ENCODE results near the gene GTF2IRD1.
"Not testable (repeated sequence)": the region's sequence is repeated elsewhere in the genome, so short reads cannot be mapped to it uniquely, and the experiment has no call there.

The GTF2IRD1 gene

DNA sequence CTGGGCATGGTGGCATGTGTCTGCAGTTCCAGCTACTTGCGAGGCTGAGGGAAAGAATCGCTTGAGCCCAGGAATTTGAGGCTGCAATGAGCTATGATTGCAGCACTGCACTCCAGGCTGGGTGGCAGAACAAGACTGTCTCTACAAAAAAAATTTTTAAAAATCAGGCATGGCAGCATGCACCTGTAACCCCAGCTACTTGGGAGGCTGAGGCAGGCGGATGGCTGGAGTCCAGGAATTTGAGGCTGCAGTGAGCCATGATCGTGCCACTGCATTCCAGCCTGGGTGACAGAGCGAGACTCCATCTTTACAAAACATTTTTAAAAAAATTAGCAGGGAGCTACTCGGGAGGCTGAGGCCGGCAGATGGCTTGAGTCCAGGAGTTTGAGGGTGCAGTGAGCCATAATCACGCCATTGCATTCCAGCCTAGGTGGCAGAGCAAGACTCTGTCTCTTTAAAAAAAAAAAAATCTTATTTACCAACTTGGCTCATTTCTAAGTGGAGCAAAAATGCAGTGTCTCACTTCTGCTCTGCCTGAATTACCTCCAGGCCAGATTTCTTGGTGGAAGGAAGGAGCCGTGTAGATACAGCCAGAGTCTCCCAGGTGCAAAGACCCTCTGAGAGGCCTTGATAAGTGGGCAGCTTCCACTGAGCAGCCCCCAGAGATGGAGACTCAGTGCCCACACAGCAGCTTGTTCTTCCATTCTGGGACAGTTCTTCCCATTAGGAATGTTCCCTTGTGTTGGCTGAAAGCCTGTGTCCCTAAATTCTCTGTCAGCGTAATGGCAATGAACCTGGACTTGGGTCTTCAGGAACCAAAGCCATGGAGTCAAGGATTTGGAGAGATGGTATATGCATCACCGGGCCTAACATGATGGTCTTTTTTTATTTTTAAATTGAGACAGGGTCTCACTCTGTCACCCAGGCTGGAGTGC is 30.0 kb downstream of the GTF2IRD1 start:
- Histone ChIP-seq H3K27ac (peak overlapping the region in 14 of 21 experiments; percentile 4 to 96 (median 47)), H3K4me3 (no peak overlapping the region)

DNA sequence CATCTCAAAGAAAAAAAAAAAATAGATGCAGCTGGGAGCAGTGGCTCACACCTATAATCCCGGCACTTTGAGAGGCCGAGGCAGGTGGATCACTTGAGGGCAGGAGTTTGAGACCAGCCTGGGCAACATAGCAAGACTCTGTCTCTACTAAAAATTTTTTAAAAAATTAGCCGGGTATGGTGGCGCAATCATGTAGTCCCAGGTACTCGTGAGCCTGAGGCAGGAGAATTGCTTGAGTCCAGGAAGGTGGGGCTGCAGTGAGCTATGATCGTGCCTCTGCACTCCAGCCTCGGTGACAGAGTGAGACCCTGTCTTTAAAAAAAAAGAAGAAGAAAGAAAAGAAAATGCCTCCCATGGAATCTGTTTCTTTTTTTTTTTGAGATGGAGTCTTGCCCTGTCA is 31.9 kb downstream of the GTF2IRD1 start:
- H3K27ac ChIP-seq, result peak overlapping the region in 1 of 21 experiments; percentile 37

GRCh38 chr7:74488518-74489030 is 34.9 kb downstream of the GTF2IRD1 start:
- not testable (repeated sequence) for H3K4me3 ChIP-seq, H3K27ac ChIP-seq

More for the DNA sequence above, 31.9 kb downstream of the GTF2IRD1 start:
- H3K4me3 ChIP-seq, result no peak overlapping the region

DNA sequence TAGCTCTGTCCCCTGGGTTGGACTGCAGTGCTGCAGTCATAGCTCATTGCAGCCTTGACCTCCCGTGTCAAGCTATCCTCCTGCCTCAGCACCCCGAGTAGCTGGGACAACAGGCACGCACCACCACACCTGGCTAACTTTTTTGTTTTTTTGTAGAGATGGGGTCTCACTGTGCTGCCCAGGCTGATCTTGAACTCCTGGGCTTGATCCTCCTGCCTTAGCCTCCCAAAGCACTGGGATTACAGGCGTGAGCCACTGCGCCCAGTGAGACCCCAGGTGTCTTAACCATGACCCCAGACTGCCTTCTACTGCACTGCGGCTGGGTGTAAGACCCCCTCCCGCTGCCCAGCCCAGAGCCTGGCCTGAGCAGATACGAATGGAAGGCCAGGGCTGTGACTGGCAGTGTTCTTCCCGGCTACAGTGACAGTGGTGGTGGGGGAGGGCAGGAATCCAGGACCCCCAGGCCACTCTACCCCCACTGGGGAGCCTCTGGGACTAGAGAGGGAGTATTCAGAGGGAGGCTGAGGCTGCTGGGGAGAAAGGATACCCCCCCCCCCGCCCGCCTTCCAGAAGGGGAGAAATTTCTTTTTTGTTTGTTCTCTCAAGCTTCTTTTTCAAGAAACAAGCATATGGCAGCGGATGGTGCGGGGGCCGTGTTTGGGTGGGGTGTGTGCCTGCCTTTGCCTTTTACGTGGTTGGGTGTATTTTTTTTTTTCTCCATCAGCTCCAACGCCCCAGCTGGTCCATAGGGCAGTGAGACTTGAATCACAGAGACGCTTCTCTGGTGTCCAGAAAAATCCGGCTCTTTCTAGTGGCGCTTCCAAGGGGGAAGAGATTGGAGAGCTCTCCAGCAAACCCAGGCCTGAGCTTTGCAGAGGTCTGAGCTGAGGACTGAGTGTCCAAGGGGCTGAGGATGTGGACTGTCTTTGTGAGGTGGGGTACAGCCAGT is 36.6 kb downstream of the GTF2IRD1 start:
- Histone ChIP-seq H3K27ac (no peak overlapping the region), H3K4me3 (no peak overlapping the region)

DNA sequence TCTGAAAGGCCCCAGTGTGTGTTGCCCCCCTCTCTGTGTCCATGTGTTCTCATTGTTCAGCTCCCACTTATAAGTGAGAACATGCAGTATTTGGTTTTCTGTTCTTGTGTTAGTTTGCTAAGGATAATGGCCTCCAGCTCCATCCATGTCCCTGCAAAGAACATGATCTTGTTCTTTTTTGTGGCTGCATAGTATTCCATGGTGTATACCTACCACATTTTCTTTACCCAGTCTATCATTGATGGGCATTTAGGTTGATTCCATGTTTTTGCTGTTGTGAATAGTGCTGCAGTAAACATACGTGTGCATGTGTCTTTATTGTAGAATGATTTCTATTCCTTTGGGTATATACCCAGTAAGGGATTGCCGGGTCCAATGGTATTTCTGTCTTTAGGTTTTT is 37.8 kb downstream of the GTF2IRD1 start:
- not testable (repeated sequence) for H3K27ac ChIP-seq

DNA sequence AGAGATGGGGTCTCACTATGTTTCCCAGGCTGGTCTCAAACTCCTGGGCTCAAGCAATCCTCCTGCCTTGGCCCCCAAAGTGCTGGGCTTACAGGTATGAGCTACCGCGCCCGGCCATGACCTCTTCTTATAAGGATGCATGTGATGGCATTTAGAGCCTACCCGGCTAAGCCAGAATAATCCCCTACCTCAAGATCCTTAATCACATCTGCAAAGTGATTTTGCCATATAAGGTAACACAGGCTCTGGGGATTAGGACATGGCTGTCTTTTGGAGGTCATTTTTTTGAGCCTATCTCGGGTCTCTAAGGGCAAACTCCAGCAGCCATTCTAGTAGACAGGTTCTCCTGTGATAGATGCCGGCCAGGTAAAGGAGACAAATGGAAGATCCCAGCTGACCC is 39.6 kb downstream of the GTF2IRD1 start:
- Histone ChIP-seq H3K27ac (no peak overlapping the region), H3K4me3 (no peak overlapping the region)

More for the DNA sequence above, 37.8 kb downstream of the GTF2IRD1 start:
- H3K4me3 ChIP-seq, result not testable (repeated sequence)

DNA sequence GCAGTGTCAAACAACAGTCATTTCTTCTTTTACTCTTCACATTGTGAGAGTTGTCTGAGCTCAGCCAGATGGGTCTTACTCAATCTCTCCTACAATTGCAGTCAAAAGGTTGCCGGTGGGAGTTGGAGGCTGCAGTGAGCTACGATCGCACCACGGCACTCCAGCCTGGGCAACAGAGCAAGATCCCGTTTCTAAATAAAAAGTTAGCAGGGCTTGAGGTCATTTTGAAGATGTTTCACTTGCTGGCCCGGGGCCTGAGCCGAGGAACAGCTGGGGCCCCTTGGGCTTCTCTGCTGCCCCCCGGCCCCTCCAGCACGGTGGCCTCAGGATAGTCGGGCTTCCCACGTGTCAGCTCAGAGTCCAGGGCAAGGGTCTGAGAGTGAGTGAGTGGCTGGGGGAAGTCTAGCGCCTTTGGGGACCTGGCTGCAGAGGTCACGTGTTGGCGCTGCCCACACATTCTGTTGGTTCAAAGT is 40.4 kb downstream of the GTF2IRD1 start:
- no peak overlapping the region for H3K27ac ChIP-seq

GRCh38 chr7:74495112-74496086 is 41.7 kb downstream of the GTF2IRD1 start:
- H3K27ac ChIP-seq, result peak overlapping the region in 2 of 21 experiments; percentile 31 to 65
- no peak overlapping the region for H3K4me3 ChIP-seq

More for the DNA sequence above, 40.4 kb downstream of the GTF2IRD1 start:
- H3K4me3 ChIP-seq, result no peak overlapping the region

DNA sequence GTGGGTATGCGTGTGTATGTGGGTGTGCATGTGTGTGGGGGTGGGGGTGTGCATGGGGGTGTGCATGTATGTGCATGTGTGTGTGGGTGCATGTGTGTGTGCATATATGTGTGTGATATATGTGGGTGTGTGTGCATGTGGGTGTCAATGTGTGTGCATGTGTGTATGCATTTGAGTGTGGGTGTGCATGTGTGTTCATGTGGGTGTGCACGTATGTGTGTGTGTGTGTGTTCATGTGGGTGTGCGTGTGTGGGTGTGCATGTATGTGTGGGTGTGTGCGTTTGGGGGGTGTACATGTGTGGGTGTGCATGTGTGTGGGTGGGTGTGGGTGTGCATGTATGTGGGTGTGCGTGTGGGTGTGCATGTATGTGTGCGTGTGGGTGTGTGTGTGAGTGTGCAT is 42.6 kb downstream of the GTF2IRD1 start:
- Histone ChIP-seq H3K4me3 (no peak overlapping the region), H3K27ac (no peak overlapping the region)

DNA sequence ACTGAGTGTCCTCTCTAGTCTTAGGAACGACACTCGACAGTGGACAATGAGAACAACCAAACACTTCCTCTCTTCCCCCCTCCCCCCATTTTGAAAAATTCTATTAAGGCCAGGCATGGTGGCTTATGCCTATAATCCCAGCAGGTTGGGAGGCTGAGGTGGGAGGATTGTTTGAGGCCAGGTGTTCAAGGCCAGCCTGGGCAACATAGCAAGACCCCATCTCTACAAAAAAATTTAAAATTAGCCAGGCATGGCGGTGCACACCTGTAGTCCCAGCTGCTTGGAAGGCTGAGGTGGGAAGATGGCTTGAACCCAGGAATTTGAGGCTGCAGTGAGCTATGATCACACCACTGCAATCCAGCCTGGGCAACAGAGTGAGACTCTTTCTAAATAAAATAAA is 43.1 kb downstream of the GTF2IRD1 start:
- H3K4me3 ChIP-seq, H3K27ac ChIP-seq: not testable (repeated sequence)

- H3K4me3 ChIP-seq, result no peak overlapping the region
- H3K27ac ChIP-seq, result no peak overlapping the region
These were observed 44.6 kb downstream of the GTF2IRD1 start for GRCh38 chr7:74498354-74498753.

DNA sequence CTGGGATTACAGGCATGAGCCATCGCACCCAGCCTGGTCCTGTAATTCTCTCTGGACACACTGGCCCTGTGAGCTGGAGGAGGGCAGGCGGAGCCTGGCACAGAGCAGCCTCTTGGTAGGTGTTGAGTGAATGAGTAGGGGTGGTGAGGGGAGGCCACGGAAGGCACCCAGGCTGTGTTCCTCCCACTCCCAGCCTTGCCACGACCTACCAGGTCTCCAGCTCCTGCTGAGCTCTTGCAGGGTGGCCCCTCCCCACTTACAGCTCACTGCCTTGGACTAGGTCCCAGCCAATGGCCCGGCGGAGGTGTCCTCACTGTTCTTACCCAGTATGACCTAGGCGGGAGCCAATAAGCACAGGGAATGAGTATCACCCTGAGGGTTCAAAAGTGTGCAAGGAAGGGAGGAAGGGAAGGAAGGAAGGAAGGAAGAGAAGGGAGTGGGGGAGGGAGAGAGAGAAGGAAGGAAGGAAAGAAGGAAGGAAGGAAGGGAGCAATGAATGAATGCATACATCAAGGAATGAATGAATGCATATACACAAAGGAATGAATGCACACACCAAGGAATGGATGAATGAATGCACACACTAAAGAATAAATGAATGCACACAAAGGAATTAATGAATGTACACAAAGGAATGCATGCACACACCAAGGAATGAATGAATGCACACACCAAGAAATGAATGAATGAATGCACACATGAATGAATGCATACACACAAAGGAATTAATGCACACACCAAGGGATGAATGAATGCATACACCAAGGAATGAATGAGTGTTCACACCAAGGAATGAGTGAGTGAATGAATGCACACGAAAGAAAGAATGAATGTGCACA is 45.5 kb downstream of the GTF2IRD1 start:
- Histone ChIP-seq H3K4me3 (no peak overlapping the region), H3K27ac (no peak overlapping the region)

DNA sequence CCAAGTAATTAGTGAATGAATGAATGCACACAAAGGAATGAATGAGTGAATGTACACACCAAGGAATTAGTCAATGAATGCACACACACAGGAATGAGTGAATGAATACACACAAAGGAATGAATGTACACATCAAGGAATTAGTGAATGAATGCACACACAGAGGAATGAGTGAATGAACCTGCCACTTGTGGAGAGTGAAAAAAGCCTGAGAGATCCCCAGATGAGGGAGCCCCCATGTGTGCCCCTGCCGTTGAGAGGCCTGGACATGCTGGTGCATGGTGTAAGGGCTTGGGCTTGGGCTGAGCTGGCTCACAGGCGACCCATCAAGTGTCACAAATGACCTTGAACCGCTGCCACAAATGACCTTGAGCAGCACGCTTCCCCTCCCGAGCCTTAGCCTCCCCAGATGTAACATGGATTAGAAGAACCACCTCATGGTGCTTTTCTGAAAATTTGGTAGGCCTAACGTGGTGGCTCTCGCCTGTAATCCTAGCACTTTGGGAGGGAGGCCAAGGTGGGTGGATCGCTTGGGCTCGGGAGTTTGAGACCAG is 46.2 kb downstream of the GTF2IRD1 start:
- H3K27ac ChIP-seq, result no peak overlapping the region
- no peak overlapping the region for H3K4me3 ChIP-seq

DNA sequence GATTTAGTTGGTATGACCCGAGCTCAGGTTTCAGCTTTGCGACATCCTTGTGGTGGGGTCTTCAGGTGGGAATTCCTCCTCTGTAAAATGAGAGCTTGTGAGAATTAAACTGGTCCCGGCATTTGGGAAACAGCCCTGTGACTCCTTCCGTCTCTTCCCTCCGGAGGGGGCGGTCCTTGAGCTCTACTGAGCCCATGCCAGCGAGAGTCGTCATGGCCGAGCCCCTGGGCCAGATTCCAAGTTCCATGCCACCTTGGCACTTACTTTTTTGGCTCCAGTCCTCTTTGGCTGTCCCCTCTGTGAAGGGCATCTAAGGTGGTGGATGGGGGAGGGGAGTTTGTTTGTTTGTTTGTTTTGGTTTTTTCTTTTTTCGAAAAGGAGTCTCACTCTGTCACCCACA is 47.6 kb downstream of the GTF2IRD1 start:
- Histone ChIP-seq H3K4me3 (no peak overlapping the region), H3K27ac (peak overlapping the region in 2 of 21 experiments; percentile 9 to 39)

GRCh38 chr7:74502216-74502891 is 48.6 kb downstream of the GTF2IRD1 start:
- H3K27ac ChIP-seq, result peak overlapping the region in 7 of 21 experiments; percentile 15 to 47 (median 27)
- no peak overlapping the region for H3K4me3 ChIP-seq

DNA sequence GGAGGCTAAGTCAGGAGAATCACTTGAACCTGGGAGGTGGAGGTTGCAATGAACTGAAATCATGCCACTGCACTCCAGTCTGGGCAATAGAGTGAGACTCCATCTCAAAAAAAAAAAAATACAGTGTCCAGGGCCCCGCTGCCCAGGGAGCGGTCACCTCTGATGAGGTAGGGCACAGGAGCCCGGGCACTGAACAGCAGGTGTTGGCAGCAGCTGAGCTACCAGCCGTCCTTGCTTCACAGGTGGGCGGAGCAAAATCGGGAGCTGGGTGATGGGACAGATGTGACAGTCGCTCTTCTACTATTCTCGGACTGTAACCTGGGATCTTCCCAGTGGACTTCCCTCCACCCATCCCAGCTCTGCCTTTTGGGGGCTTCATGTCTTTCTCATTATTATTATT is 49.4 kb downstream of the GTF2IRD1 start:
- Histone ChIP-seq H3K27ac (peak overlapping the region in 3 of 21 experiments; percentile 18 to 27 (median 23)), H3K4me3 (no peak overlapping the region)

- Histone ChIP-seq H3K4me3 (no peak overlapping the region), H3K27ac (no peak overlapping the region)
These were observed 50.2 kb downstream of the GTF2IRD1 start for GRCh38 chr7:74503943-74504342.
